ENCODE measurements around the gene DUSP28. TPM values are rescaled to one million over a fixed set of nuclear protein-coding genes. Genes with fewer than 3 reads are reported as not detected.

The DUSP28 gene
- total RNA-seq, result 10 to 100 TPM; 10.0 to 10.1 TPM

- ATAC-seq (peak; percentile 67), DNase-seq (peak; percentile 93)
- Mint-ChIP-seq H3K4me3 (peak within 1 kb of the TSS; percentile 85), H3K36me3 (peaks cover 41% of the 10 kb centered on the region), H3K4me1 (peaks cover 71% of the 10 kb centered on the region), H3K9me3 (ENCODE audit: low read depth) (no peaks in the 10 kb centered on the region), H3K27me3 (no peaks in the 10 kb centered on the region), H3K27ac (peak within 1 kb of the TSS; percentile 82)
- CTCF ChIA-PET, result interaction anchor here (1.0 to 2.8 kb wide), 6 partner anchors 12 to 62 kb away, joined by 3 to 18 read pairs (median 8); partner anchors contain the start of gene CAPN10
Measured at GRCh38 chr2:240560084-240560479, at the start of gene DUSP28. TSS of gene DUSP28 (plus strand) at chr2:240560357. CDS start at chr2:240560685, 328 bp downstream.

GRCh38 chr2:240510513-240511210 lies 49.5 kb upstream of the DUSP28 start:
- no peak for ATAC-seq
- H3K36me3 Mint-ChIP-seq, result no peaks in the 10 kb centered on the region
- H3K27me3 Mint-ChIP-seq, result no peaks in the 10 kb centered on the region
- no peaks in the 10 kb centered on the region for H3K9me3 Mint-ChIP-seq (ENCODE audit: low read depth)
- peaks cover 15% of the 10 kb centered on the region for H3K4me1 Mint-ChIP-seq
- CTCF ChIA-PET, result no interaction called here
- no peak overlapping the region for H3K4me3 Mint-ChIP-seq
- no peak overlapping the region for H3K27ac Mint-ChIP-seq
- no peak for DNase-seq

- H3K27ac Mint-ChIP-seq, result no peak overlapping the region
- CTCF ChIA-PET, result no interaction called here
- no peaks in the 10 kb centered on the region for H3K27me3 Mint-ChIP-seq
- ATAC-seq (no peak), DNase-seq (no peak)
- no peaks in the 10 kb centered on the region for H3K9me3 Mint-ChIP-seq (ENCODE audit: low read depth)
- H3K36me3 Mint-ChIP-seq, result no peaks in the 10 kb centered on the region
- peaks cover 15% of the 10 kb centered on the region for H3K4me1 Mint-ChIP-seq
- H3K4me3 Mint-ChIP-seq, result no peak overlapping the region
Measured at GRCh38 chr2:240511351-240512108, 48.6 kb upstream of the DUSP28 start.

GRCh38 chr2:240512109-240512485 lies 48.1 kb upstream of the DUSP28 start:
- Mint-ChIP-seq H3K27me3 (no peaks in the 10 kb centered on the region), H3K4me3 (no peak overlapping the region), H3K36me3 (no peaks in the 10 kb centered on the region), H3K4me1 (peaks cover 15% of the 10 kb centered on the region), H3K27ac (no peak overlapping the region), H3K9me3 (ENCODE audit: low read depth) (no peaks in the 10 kb centered on the region)
- CTCF ChIA-PET, result no interaction called here
- no peak for ATAC-seq
- no peak for DNase-seq

GRCh38 chr2:240512666-240513535 lies 47.3 kb upstream of the DUSP28 start:
- Mint-ChIP-seq H3K36me3 (no peaks in the 10 kb centered on the region), H3K9me3 (ENCODE audit: low read depth) (no peaks in the 10 kb centered on the region), H3K4me3 (no peak overlapping the region), H3K4me1 (peaks cover 15% of the 10 kb centered on the region), H3K27me3 (no peaks in the 10 kb centered on the region), H3K27ac (no peak overlapping the region)
- CTCF ChIA-PET, result interaction anchor here (1.4 to 2.1 kb wide), 6 partner anchors 16 to 337 kb away, joined by 3 to 37 read pairs (median 8); no protein-coding TSS in a partner anchor
- ATAC-seq (no peak), DNase-seq (no peak)

- CTCF ChIA-PET, result interaction anchor here (0.6 to 2.1 kb wide), 47 partner anchors 10 to 636 kb away, joined by 3 to 40 read pairs (median 5); partner anchors contain the start of genes CAPN10, DUSP28, GPR35 and PASK
- peaks cover 15% of the 10 kb centered on the region for H3K4me1 Mint-ChIP-seq
- DNase-seq, result peak; percentile 91
- ATAC-seq, result peak; percentile 97
- peak overlapping the region; percentile 71 for H3K27ac Mint-ChIP-seq
- H3K36me3 Mint-ChIP-seq, result peaks cover 3% of the 10 kb centered on the region
- H3K9me3 Mint-ChIP-seq (ENCODE audit: low read depth), result no peaks in the 10 kb centered on the region
- no peak overlapping the region for H3K4me3 Mint-ChIP-seq
- no peaks in the 10 kb centered on the region for H3K27me3 Mint-ChIP-seq
Measured at GRCh38 chr2:240513549-240514287, 46.4 kb upstream of the DUSP28 start.

- Mint-ChIP-seq H3K27ac (peak overlapping the region; percentile 71), H3K9me3 (ENCODE audit: low read depth) (no peaks in the 10 kb centered on the region), H3K4me1 (peaks cover 15% of the 10 kb centered on the region), H3K27me3 (no peaks in the 10 kb centered on the region), H3K4me3 (no peak overlapping the region), H3K36me3 (peaks cover 3% of the 10 kb centered on the region)
- DNase-seq (no peak), ATAC-seq (no peak)
- CTCF ChIA-PET, result interaction anchor here (0.6 to 2.1 kb wide), 32 partner anchors 10 to 635 kb away, joined by 3 to 40 read pairs (median 5); partner anchors contain the start of genes CAPN10, DUSP28 and PASK
Measured at GRCh38 chr2:240514631-240515030, 45.5 kb upstream of the DUSP28 start.

GRCh38 chr2:240517342-240517741 lies 42.8 kb upstream of the DUSP28 start:
- CTCF ChIA-PET, result interaction anchor here (1.3 kb wide), 1 partner anchor 10 kb away, joined by 3 read pairs; no protein-coding TSS in a partner anchor
- no peak for ATAC-seq
- H3K4me1 Mint-ChIP-seq, result peaks cover 19% of the 10 kb centered on the region
- no peak for DNase-seq
- H3K27me3 Mint-ChIP-seq, result no peaks in the 10 kb centered on the region
- H3K27ac Mint-ChIP-seq, result no peak overlapping the region
- H3K4me3 Mint-ChIP-seq, result no peak overlapping the region
- peaks cover 5% of the 10 kb centered on the region for H3K9me3 Mint-ChIP-seq (ENCODE audit: low read depth)
- H3K36me3 Mint-ChIP-seq, result peaks cover 19% of the 10 kb centered on the region

- Mint-ChIP-seq H3K4me1 (peaks cover 12% of the 10 kb centered on the region), H3K9me3 (ENCODE audit: low read depth) (peaks cover 5% of the 10 kb centered on the region), H3K36me3 (peaks cover 35% of the 10 kb centered on the region), H3K27me3 (no peaks in the 10 kb centered on the region), H3K4me3 (no peak overlapping the region), H3K27ac (no peak overlapping the region)
- DNase-seq (peak; percentile 4), ATAC-seq (no peak)
- CTCF ChIA-PET, result no interaction called here
Measured at GRCh38 chr2:240518981-240519380, 41.2 kb upstream of the DUSP28 start.

- no peak overlapping the region for H3K27ac Mint-ChIP-seq
- H3K9me3 Mint-ChIP-seq (ENCODE audit: low read depth), result peaks cover 8% of the 10 kb centered on the region
- DNase-seq (peak; percentile 33), ATAC-seq (no peak)
- peaks cover 7% of the 10 kb centered on the region for H3K4me1 Mint-ChIP-seq
- H3K27me3 Mint-ChIP-seq, result no peaks in the 10 kb centered on the region
- no peak overlapping the region for H3K4me3 Mint-ChIP-seq
- H3K36me3 Mint-ChIP-seq, result peaks cover 41% of the 10 kb centered on the region
- CTCF ChIA-PET, result no interaction called here
Measured at GRCh38 chr2:240519396-240520129, 40.6 kb upstream of the DUSP28 start.

GRCh38 chr2:240520130-240520973 lies 39.8 kb upstream of the DUSP28 start:
- Mint-ChIP-seq H3K4me3 (no peak overlapping the region), H3K36me3 (peaks cover 49% of the 10 kb centered on the region), H3K27me3 (no peaks in the 10 kb centered on the region), H3K27ac (no peak overlapping the region), H3K9me3 (ENCODE audit: low read depth) (peaks cover 13% of the 10 kb centered on the region), H3K4me1 (peaks cover 4% of the 10 kb centered on the region)
- DNase-seq (peak; percentile 28), ATAC-seq (no peak)
- CTCF ChIA-PET, result no interaction called here
